Stimulated activated CD4-positive, alpha-beta T cell treated with anti-CD3 and anti-CD28 coated beads, Interleukin-15, amount 100 ng/mL, for 48 hours (primary cell): ENCODE results near the gene TFDP3.

Experiments
- DNase-seq, 2 donors: peaks; one replicate each; pipeline ENCODE4 v3.0.0-alpha.2; 2020; ENCODE audit warnings: low read depth in 2 of 2

TFDP3 gene, protein sequence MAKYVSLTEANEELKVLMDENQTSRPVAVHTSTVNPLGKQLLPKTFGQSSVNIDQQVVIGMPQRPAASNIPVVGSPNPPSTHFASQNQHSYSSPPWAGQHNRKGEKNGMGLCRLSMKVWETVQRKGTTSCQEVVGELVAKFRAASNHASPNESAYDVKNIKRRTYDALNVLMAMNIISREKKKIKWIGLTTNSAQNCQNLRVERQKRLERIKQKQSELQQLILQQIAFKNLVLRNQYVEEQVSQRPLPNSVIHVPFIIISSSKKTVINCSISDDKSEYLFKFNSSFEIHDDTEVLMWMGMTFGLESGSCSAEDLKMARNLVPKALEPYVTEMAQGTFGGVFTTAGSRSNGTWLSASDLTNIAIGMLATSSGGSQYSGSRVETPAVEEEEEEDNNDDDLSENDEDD

GRCh38 chrX:133218329-133218728, at the start of gene TFDP3:
Gene TFDP3, minus strand, starts transcription at chrX:133218354. Its CDS starts 95 bp downstream, at chrX:133218259.
- DNase-seq: no peak

GRCh38 chrX:133267621-133268020, 49.5 kb upstream of the TFDP3 start:
- DNase-seq: no peak

DNA sequence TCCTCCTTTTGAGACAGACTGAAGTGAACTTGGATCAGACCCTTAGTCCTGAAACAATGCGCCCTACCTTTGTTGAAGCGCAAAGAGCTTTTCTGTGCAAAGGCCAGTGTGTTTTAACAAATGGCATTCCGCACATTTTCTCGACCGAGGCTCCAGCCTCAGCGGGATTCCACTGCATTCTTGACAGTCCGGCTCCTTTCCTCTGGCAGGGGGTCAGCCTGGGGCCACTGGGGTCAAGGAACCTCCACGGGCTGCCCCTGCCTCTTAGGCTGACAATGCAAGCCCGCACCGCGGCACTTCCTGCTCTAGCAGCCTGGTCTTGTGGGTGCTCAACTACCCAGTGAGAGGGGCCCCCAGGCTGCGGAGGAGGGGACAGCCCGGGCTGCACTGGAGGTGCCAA, 47.2 kb upstream of the TFDP3 start:
- no peak for DNase-seq

- no peak for DNase-seq
These were observed 40.3 kb upstream of the TFDP3 start for GRCh38 chrX:133258481-133258880.

DNA sequence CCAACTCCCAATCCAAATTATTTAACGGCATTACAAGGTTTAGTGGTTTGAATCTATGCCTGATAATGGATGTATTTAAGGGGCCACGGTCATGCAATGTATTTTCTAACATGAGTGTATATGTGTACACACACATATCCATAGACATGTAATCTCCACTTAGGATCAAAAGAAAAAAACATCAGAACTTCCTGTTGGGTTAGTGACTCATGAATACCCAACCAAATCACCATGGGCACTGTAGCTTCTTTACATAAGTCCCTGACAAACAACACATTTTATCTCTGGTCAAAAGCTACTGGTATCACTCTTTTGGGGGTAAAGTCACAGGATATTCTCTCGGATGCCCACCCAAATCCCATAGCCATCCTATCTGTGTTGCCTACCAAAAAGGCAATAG, 36.5 kb upstream of the TFDP3 start:
- no peak for DNase-seq

- DNase-seq: no peak
These were observed 33.0 kb upstream of the TFDP3 start for GRCh38 chrX:133251204-133251603.

DNA sequence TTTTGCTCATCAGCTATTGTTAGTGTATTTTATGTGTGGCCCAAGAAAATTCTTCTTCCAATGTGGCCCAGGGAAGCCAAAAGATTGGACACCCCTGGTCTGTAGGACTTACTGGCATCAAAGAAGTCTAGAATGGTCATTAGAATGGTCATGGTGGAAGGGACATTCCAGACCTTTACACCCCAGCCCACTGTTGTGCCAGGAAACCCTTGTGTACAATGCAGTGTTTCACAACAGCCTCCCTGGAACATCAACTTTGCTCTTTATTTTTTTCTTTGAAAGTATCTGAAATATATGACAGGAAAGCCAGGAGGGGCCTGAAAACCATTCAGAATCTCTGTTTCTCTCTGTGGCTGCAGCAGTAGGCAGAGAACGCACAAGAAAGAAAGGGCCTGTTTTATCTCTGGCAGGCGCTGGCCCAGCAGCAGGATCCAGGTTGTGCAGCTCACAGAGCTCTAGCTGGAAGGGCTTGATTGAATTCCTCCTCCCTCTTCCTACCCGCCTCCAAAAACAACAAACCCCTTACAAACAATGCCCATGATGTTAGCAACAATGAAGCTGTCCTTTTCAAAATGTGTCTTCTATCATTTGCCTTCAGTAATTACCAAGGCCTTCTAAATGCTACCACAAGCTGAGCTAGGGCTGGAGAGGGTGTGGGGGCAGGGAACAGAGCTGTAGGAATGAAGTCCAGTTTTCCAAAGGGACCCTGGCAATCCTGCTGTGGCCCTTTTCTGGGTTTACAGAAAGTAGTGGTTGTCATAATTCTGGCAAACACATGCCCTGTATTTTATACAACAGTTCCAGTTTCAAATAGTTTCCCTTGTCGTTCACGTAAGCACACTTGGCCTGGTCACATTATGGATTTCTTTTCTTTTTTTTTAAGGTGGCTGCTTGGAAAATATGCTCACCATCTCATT, 32.3 kb upstream of the TFDP3 start:
- DNase-seq: no peak

GRCh38 chrX:133249266-133250058, 31.3 kb upstream of the TFDP3 start:
- no peak for DNase-seq

DNA sequence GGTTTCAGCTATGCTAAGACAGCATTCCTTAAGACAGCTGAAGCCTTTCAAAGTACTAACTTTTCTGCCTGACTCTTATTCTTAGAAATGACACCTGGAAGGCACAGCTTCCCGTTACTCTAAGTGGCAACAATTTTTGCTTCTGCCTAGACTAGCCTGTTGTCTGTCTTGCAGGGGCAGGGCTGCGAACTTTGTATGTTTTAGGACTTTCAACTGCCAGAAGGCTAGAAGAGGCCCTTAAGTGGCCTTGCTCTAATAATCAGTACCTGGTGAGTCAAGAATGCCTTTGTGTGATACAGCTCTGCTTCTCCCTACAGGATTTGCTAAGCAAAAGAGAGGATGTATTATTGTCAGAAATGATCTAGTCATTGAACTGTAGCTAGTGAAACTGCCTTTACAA, 30.0 kb upstream of the TFDP3 start:
- no peak for DNase-seq

DNA sequence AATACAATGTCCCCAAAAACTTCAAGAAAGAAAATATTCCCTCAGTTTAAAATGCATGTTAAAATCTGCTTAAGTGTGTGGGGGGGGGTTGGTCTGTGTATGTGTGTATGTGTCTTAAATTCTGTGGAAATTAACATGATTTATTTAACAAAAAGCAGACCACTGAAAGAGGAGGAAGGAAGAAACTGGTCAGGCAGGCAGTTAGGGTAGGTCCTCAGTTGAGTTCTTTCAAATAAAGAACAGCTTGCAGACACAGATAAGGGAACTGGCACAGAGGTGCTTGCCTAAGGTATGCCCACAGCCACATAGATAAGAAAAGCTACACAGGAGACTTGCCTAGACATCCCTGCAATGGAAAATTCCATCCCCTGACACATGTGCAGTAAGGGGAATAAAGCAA, 28.8 kb upstream of the TFDP3 start:
- DNase-seq: no peak

- DNase-seq: no peak
These were observed 17.7 kb upstream of the TFDP3 start for GRCh38 chrX:133235830-133236229.

DNA sequence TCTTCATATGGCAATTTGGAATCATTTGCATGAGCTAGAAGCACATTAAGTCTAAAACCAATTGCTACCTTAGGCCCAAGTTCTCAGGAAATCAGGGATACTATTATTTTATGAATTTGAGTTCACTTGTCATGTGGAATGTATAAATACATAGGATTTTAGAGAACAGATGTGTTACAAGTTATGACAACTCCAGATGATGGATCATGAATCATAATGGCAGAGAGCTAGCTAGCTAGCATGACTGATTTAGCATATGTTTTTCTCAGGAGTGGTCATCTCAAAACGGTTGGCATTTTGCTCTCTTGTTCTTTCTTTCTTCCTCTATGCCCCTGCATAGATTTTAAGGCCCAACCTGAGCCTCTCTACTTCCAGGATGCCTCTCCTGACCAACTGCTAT, 14.2 kb upstream of the TFDP3 start:
- DNase-seq: no peak

- DNase-seq: no peak
These were observed 11.2 kb upstream of the TFDP3 start for GRCh38 chrX:133229361-133229760.

DNA sequence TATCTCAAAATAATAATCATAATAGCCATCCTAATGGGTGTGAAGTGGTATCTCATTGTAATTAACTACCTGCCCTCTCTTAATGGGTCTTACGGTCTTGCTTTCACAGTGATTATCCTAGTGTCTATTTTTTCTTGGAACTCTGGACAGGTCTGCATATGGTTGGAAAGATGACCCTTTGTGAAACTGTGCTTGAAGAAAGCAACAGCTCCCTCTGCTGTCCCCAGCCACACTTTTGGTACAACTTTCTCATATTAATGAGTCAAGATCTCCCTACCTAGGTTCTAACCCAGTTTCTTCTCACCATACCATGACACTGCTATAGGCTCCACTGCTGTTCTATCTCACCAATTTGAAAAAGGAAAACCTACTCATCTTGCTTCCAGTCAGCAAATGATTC, 2.4 kb downstream of the TFDP3 start:
- DNase-seq: no peak

- DNase-seq: no peak
These were observed 3.1 kb downstream of the TFDP3 start for GRCh38 chrX:133215017-133215416.

- no peak for DNase-seq
These were observed 3.9 kb downstream of the TFDP3 start for GRCh38 chrX:133214301-133214700.

DNA sequence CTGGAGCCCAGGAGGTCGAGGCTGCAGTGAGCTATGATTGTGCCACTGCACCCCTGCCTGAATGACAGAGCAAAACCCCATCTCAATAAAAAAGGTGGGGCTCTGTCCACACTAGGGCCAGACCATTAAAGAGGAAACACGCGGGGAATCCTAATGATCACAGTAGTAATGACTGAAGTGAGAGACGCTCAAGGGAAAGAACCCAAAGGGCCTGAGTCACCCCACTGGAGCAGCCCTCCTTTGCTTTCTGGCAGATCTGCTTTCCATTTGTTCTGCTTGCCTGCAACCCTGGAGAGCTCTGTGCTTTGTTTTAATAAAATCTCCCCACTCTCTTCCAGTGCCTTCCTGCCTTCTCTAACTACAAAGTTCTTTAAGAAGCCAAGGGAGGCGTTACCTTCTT, 5.0 kb downstream of the TFDP3 start:
- no peak for DNase-seq

GRCh38 chrX:133207751-133208150, 10.4 kb downstream of the TFDP3 start:
- DNase-seq: no peak

GRCh38 chrX:133191739-133192039, 26.5 kb downstream of the TFDP3 start:
- no peak for DNase-seq

- no peak for DNase-seq
These were observed 27.0 kb downstream of the TFDP3 start for GRCh38 chrX:133190877-133191738.

GRCh38 chrX:133189195-133189594, 29.0 kb downstream of the TFDP3 start:
- DNase-seq: no peak
